ENCODE data around the gene ADRA2C. TPM values are rescaled to one million over a fixed set of nuclear protein-coding genes. Genes with fewer than 3 reads are reported as not detected.

The ADRA2C gene
- total RNA-seq, 1 experiment from 2014 or later = 8.6 TPM

GRCh38 chr4:3805731-3806130 lies 39.5 kb downstream of the ADRA2C start:
- H4K8ac ChIP-seq (replicated peaks; ENCODE audit: insufficient read length, low read depth, low read length) = no peak overlapping the region
- no peak overlapping the region for H2AFZ ChIP-seq (ENCODE audit: low read length)
- WGBS (ENCODE audit: extremely low coverage, insufficient read length, low lambda C conversion rate) = no CpG with 5 or more reads among the region's 11 CpGs
- no peaks in the 10 kb centered on the region for H4K20me1 ChIP-seq (ENCODE audit: control insufficient read depth, insufficient read depth, insufficient read length)
- H3K27ac ChIP-seq (ENCODE audit: insufficient read length, low read depth, low read length) = no peak overlapping the region
- no peaks in the 10 kb centered on the region for H3K79me2 ChIP-seq (ENCODE audit: insufficient read depth, low read length)
- H3K4ac ChIP-seq (ENCODE audit: low read depth, low read length) = no peak overlapping the region
- no peak overlapping the region for H3K23ac ChIP-seq (ENCODE audit: insufficient read length, low read depth, low read length)
- no peaks in the 10 kb centered on the region for H3K79me1 ChIP-seq (ENCODE audit: insufficient read depth, low read depth, low read length, poor library complexity, severe bottlenecking)
- no peak overlapping the region for H3K4me2 ChIP-seq (ENCODE audit: insufficient read depth, insufficient read length, low read length)
- H3K14ac ChIP-seq (ENCODE audit: insufficient read depth, low read length) = no peak overlapping the region; the same call in 1 of the 2 replicates
- no peak overlapping the region for H3K9ac ChIP-seq (ENCODE audit: extremely low read depth, insufficient read length, low read length)
- no peak overlapping the region for H4K91ac ChIP-seq (ENCODE audit: insufficient read length, low read depth, low read length)
- H4K5ac ChIP-seq (ENCODE audit: insufficient read length, low read depth, low read length) = no peak overlapping the region
- peaks cover 48 to 71% of the 10 kb centered on the region in 2 experiments for H3K4me1 Mint-ChIP-seq
- H3K9me3 Mint-ChIP-seq = no peaks in the 10 kb centered on the region; a peak in 1 of 5 replicates
- no peak overlapping the region for H2BK20ac ChIP-seq (ENCODE audit: low read depth, low read length, poor library complexity, severe bottlenecking)
- H3K27me3 ChIP-seq (ENCODE audit: insufficient read depth, low read length) = no peaks in the 10 kb centered on the region
- H2AK5ac ChIP-seq (ENCODE audit: insufficient read length, low read length) = no peak overlapping the region
- peaks cover 8% of the 10 kb centered on the region; the same call in 1 of the 2 replicates for H3K4me1 ChIP-seq (ENCODE audit: insufficient read depth, low read length)
- no peak overlapping the region for H3K4me3 Mint-ChIP-seq
- no peak overlapping the region for H2BK12ac ChIP-seq (ENCODE audit: insufficient read length, low read depth, low read length)
- no peak for DNase-seq
- H3K36me3 Mint-ChIP-seq (ENCODE audit: insufficient read depth in 1 of 3, low read depth in 3 of 3) = no peaks in the 10 kb centered on the region; a peak in 1 of 7 replicates
- H3K23me2 ChIP-seq (ENCODE audit: insufficient read length, low read depth, low read length, poor library complexity, severe bottlenecking) = no peaks in the 10 kb centered on the region
- no peak overlapping the region for H2BK15ac ChIP-seq (ENCODE audit: low read depth, low read length)
- no peaks in the 10 kb centered on the region for H3K9me3 ChIP-seq (ENCODE audit: control insufficient read depth, low read depth, low read length)
- no peak overlapping the region for H3T11ph ChIP-seq (ENCODE audit: low read length)
- no peak overlapping the region for H3K18ac ChIP-seq (ENCODE audit: insufficient read length, low read depth, low read length)
- no peak for TF ChIP-seq CTCF (conservative IDR thresholded peaks at IDR 0.05)
- H3K27me3 Mint-ChIP-seq (ENCODE audit: low read depth) = peaks cover 28% of the 10 kb centered on the region
- H3K27ac Mint-ChIP-seq = no peak overlapping the region
- H2BK120ac ChIP-seq (ENCODE audit: low read depth, low read length, poor library complexity, severe bottlenecking) = no peak overlapping the region
- H2BK5ac ChIP-seq (ENCODE audit: insufficient read length, low read length) = no peak overlapping the region
- no peak overlapping the region for H3K56ac ChIP-seq (ENCODE audit: insufficient read length, low read depth, low read length)

All from H9 (cell line).